Caki2 (cell line): ENCODE data around the gene PPAT. TPM values are rescaled to one million over a fixed set of nuclear protein-coding genes. Genes with fewer than 3 reads are reported as not detected.

Experiments used
- DNase-seq: peaks from one replicate; pipeline ENCODE4 v3.0.0-alpha.2; 2015; ENCODE audit warnings: low read depth
- in situ Hi-C: cut with HindIII; loops from 2 replicates; pipeline ENCODE4 v1.10.0; 2016; ENCODE audit warnings: low sequenced_read_pairs, low pct_unique_long_range_greater_than_20kb, mixed read lengths
- total RNA-seq: library from RNA; depleted of rRNA; stranded (reverse); fragments of >200 nt; shearing (Covaris generic); gene quantifications from 2 replicates; pipeline ENCODE4 v1.2.3, GENCODE V29; 2014; ENCODE audit warnings: low replicate concordance

The PPAT gene
- total RNA-seq, 1 experiment from 2014 or later, result 10.7 TPM

- DNase-seq, result no peak
- in situ Hi-C loops, result no loop called here
Measured at GRCh38 chr4:56444719-56445118, 9.3 kb upstream of the PPAT start.

GRCh38 chr4:56440983-56441382, 5.6 kb upstream of the PPAT start:
- DNase-seq, result no peak
- in situ Hi-C loops, result no loop called here

GRCh38 chr4:56438766-56439165, 3.4 kb upstream of the PPAT start:
- no peak for DNase-seq
- in situ Hi-C loops, result no loop called here

GRCh38 chr4:56434599-56435139, 746 bp downstream of the PPAT start:
- DNase-seq, result peak; percentile 47
- in situ Hi-C loops, result no loop called here

GRCh38 chr4:56433280-56433679, 2.1 kb downstream of the PPAT start:
- in situ Hi-C loops, result no loop called here

GRCh38 chr4:56430203-56430602, 5.2 kb downstream of the PPAT start:
- no peak for DNase-seq
- in situ Hi-C loops, result no loop called here

More at GRCh38 chr4:56433280-56433679, 2.1 kb downstream of the PPAT start:
- DNase-seq, result no peak

GRCh38 chr4:56427179-56427578, 8.2 kb downstream of the PPAT start:
- no peak for DNase-seq
- in situ Hi-C loops, result no loop called here

GRCh38 chr4:56426273-56426672, 9.1 kb downstream of the PPAT start:
- in situ Hi-C loops, result no loop called here
- DNase-seq, result no peak

GRCh38 chr4:56425518-56425917, 9.9 kb downstream of the PPAT start:
- no peak for DNase-seq
- in situ Hi-C loops, result no loop called here

- no peak for DNase-seq
- in situ Hi-C loops, result no loop called here
Measured at GRCh38 chr4:56424697-56425514, 10.5 kb downstream of the PPAT start.

- no peak for DNase-seq
- in situ Hi-C loops, result no loop called here
Measured at GRCh38 chr4:56424176-56424575, 11.2 kb downstream of the PPAT start.

GRCh38 chr4:56417396-56417795, 18.0 kb downstream of the PPAT start:
- in situ Hi-C loops, result no loop called here
- DNase-seq, result no peak

- in situ Hi-C loops, result no loop called here
Measured at GRCh38 chr4:56416349-56416748, 19.1 kb downstream of the PPAT start.

GRCh38 chr4:56414135-56414670, 21.2 kb downstream of the PPAT start:
- DNase-seq, result no peak
- in situ Hi-C loops, result no loop called here

More at GRCh38 chr4:56416349-56416748, 19.1 kb downstream of the PPAT start:
- DNase-seq, result no peak

GRCh38 chr4:56410247-56411062, 25.0 kb downstream of the PPAT start:
- in situ Hi-C loops, result no loop called here
- peak; percentile 80 for DNase-seq

- in situ Hi-C loops, result no loop called here
Measured at GRCh38 chr4:56409511-56410090, 25.8 kb downstream of the PPAT start.

GRCh38 chr4:56408978-56409377, 26.4 kb downstream of the PPAT start:
- no peak for DNase-seq
- in situ Hi-C loops, result no loop called here

More at GRCh38 chr4:56409511-56410090, 25.8 kb downstream of the PPAT start:
- DNase-seq, result no peak

- no peak for DNase-seq
- in situ Hi-C loops, result no loop called here
Measured at GRCh38 chr4:56406151-56406550, 29.3 kb downstream of the PPAT start.
